Pancreas (tissue), 10 donors: ENCODE results near the gene FAM227A. TPM values are rescaled to one million over a fixed set of nuclear protein-coding genes. Genes with fewer than 3 reads are reported as not detected.
A peak's percentile ranks its signal among the peaks of the same experiment; 100 is the strongest.
"Not testable (repeated sequence)": the region's sequence is repeated elsewhere in the genome, so short reads cannot be mapped to it uniquely, and the experiment has no call there.

ENCODE experiments used
- ATAC-seq, 4 donors: fragments of 200-7000 bp; cut with Tn5 transposase; one replicate each; pipeline versions ENCODE4 v1.8.0 to v1.9.1; 2020; ENCODE audit warnings: mild to moderate bottlenecking in 4 of 4, moderate library complexity in 4 of 4
- DNase-seq, 6 donors: peaks; one replicate each; pipeline ENCODE4 v3.0.0-alpha.2; 2020
- FAIRE-seq: peaks from 2 replicates; lab custom pipeline; 2012; peaks lifted over from hg19 to GRCh38; lab: Jason Lieb, UNC
- H3K27ac ChIP-seq, 4 donors: fragments of 200-600 bp; sonication (generic); 1 replicate in 3 of 4; 2 replicates in 1 of 4; pipeline versions ENCODE4 v1.5.0 to v1.8.0; 2020
- H3K27me3 ChIP-seq, 4 donors: fragments of 200-600 bp; one replicate each; pipeline ENCODE4 v1.8.0; 2021
- H3K36me3 ChIP-seq, 3 donors: fragments of 200-600 bp; sonication (generic) in 1 of 3; one replicate each; pipeline versions ENCODE4 v1.5.0 to v1.8.0; 2020 to 2021
- H3K4me1 ChIP-seq, 3 donors: fragments of 200-600 bp; one replicate each; pipeline ENCODE4 v1.8.0; 2021
- H3K4me3 ChIP-seq, 4 donors: fragments of 200-600 bp; sonication (generic) in 2 of 4; one replicate each; pipeline versions ENCODE4 v1.5.0 to v1.8.0; 2020 to 2021
- H3K9me3 ChIP-seq, 4 donors: fragments of 200-600 bp; one replicate each; pipeline ENCODE4 v1.8.0; 2021
- WGBS, 2 donors: extraction: QIAGEN DNeasy Blood & Tissue Kit; methylation state at CpG; one replicate each; pipeline ENCODE4 v1.1.7; 2013; 5-methylcytosine and 5-hydroxymethylcytosine counted together
- intact Hi-C, 3 donors: fragments of 100-400 bp; cut with DNase I; formaldehyde crosslinking; loops; one replicate each; pipeline versions ENCODE4 v1.11.1 to v1.14.2; 2022
- polyA plus RNA-seq, 2 donors: library from polyadenylated mRNA; stranded (reverse); fragments of 200-250 nt; gene quantifications; one replicate each; pipeline ENCODE4 v1.2.3, GENCODE V29; 2013
- total RNA-seq, 6 donors: library from RNA; stranded (reverse); fragmentation: NEBNext Ultra II Directional in 4 of 6; extraction: Animal tissue kit (Norgen Biotek cat#: 25700) in 4 of 6; gene quantifications; one replicate each; pipeline versions ENCODE4 v1.2.1 to v1.2.4, GENCODE V29; 2021 to 2023
- TF ChIP-seq, protein P1 (sequence below), 4 donors: fragments of 200-600 bp; sonication (generic) in 3 of 4; IDR thresholded peaks; one replicate each; pipeline versions ENCODE4 v1.5.0 to v1.8.0; 2021; ENCODE audit warnings: antibody characterized with exemption in 4 of 4
- donor health status: healthy with polysubstance abuse.
- donor health status: DM: no; HTN: no; CAD: no; lungs with moderate emphysema.
- donor health status: DM: no; HTN: no; CAD: no.
- donor health status: control.
- donor health status: control.
- donor health status: Bipolar disorder and iron deficiency.
- donor health status: DM: yes; HTN: yes; CAD: no.
- donor health status: DM: no; HTN: no; CAD: no.
- donor health status: DM: no; HTN: no; CAD: no.
- donor health status: DM: yes; HTN: yes; CAD: no.

Gene FAM227A
- total and polyA plus RNA-seq, 8 donors = 0.22 to 2.0 (median 0.76) TPM

DNA sequence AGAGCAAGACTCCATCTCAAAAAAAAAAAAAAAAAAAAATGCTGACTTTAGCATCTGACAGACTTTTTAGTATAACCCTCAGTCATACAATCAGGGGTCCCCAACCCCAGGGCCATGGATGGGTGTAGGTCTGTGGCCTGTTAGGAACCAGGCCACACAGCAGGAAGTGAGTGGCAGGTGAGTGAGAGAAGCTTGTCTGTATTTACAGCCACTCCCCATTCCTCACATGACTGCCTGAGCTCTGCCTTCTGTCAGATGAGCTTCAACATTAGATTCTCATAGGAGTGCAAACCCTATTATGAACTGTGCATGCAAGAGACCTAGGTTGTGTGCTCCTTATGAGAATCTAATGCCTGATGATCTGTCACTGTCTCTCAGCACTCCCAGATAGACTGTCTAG, 3.3 kb downstream of the FAM227A start:
- TF ChIP-seq, protein P1, sequence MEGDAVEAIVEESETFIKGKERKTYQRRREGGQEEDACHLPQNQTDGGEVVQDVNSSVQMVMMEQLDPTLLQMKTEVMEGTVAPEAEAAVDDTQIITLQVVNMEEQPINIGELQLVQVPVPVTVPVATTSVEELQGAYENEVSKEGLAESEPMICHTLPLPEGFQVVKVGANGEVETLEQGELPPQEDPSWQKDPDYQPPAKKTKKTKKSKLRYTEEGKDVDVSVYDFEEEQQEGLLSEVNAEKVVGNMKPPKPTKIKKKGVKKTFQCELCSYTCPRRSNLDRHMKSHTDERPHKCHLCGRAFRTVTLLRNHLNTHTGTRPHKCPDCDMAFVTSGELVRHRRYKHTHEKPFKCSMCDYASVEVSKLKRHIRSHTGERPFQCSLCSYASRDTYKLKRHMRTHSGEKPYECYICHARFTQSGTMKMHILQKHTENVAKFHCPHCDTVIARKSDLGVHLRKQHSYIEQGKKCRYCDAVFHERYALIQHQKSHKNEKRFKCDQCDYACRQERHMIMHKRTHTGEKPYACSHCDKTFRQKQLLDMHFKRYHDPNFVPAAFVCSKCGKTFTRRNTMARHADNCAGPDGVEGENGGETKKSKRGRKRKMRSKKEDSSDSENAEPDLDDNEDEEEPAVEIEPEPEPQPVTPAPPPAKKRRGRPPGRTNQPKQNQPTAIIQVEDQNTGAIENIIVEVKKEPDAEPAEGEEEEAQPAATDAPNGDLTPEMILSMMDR (IDR thresholded peaks at IDR 0.05) = no peak
- Histone ChIP-seq H3K27me3 (no peaks in the 10 kb centered on the region), H3K4me1 (peaks cover 0 to 7% (median 0%) of the 10 kb centered on the region in 3 donors), H3K27ac (no peak overlapping the region), H3K36me3 (no peaks in the 10 kb centered on the region), H3K4me3 (no peak overlapping the region), H3K9me3 (no peaks in the 10 kb centered on the region)
- FAIRE-seq = no peak
- no peak for DNase-seq
- intact Hi-C loops = no loop called here
- ATAC-seq = no peak

DNA sequence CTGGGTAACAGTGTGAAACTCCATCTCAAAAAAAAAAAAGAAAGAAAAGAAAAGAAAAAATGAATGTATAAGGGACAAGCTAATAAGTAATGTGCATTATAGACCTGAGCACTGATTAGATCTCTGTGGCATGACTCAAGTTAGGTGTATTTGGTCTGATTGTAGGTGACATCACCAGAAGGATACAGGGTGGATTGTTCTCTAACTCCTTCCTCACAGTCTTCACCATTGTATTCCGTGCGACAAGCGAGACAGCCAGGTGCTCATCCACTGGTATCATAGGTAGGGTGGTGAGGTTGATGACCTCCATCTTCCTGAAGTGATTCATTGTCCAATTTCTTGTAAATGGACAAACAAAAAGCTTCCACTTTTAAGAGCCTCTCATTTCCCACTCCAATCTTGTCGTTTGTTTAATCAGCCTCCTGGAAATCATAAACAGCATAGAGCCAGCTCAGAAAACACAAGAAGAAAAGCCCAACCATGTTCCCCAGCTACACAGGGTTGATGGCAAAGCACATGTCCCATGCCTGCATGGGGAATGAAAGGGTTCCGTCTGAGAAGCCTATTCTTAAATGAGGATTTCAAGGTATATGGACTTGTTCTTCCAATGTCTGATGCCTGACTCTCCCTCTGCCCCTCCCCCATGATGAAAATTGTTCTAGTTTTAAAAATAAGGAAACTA, 6.2 kb downstream of the FAM227A start:
- Histone ChIP-seq H3K4me3 (no peak overlapping the region), H3K36me3 (no peaks in the 10 kb centered on the region), H3K4me1 (no peaks in the 10 kb centered on the region), H3K27me3 (no peaks in the 10 kb centered on the region), H3K9me3 (no peaks in the 10 kb centered on the region), H3K27ac (no peak overlapping the region)
- WGBS, 2 donors = 66 to 68% methylated on average over 5 of the region's 5 CpGs
- no peak for FAIRE-seq
- no peak for DNase-seq
- TF ChIP-seq, protein P1 (IDR thresholded peaks at IDR 0.05) = no peak
- peak in 1 of 4 donors; percentile 27 for ATAC-seq
- intact Hi-C loops = no loop called here

DNA sequence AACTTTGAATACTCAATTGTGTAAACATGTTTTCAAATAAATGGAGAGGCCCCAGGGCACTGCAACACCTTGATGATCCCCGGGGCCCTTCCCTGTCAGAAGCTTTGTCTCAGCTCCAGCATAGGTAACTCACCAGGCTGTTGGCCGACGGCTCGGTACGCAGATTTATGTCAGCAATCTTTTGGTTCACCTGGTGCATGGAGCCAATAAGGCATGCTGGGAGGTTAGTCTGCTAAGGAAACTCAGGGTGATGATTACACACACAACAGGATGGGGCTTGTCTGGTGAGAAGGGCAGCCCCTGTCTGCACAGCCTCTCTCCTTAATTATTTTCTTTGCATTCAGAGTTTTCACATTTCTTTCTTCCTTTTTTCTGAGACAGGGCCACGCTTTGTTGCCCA, 10.8 kb downstream of the FAM227A start:
- ATAC-seq (no peak), DNase-seq (no peak), FAIRE-seq (no peak)
- H3K36me3 ChIP-seq = no peaks in the 10 kb centered on the region
- TF ChIP-seq, protein P1 (IDR thresholded peaks at IDR 0.05) = no peak
- H3K4me1 ChIP-seq = no peaks in the 10 kb centered on the region
- 94 to 97% methylated on average over 6 of the region's 6 CpGs for WGBS, 2 donors
- no peaks in the 10 kb centered on the region for H3K27me3 ChIP-seq
- H3K4me3 ChIP-seq = no peak overlapping the region
- H3K9me3 ChIP-seq = no peaks in the 10 kb centered on the region
- intact Hi-C loops = no loop called here
- no peak overlapping the region for H3K27ac ChIP-seq

DNA sequence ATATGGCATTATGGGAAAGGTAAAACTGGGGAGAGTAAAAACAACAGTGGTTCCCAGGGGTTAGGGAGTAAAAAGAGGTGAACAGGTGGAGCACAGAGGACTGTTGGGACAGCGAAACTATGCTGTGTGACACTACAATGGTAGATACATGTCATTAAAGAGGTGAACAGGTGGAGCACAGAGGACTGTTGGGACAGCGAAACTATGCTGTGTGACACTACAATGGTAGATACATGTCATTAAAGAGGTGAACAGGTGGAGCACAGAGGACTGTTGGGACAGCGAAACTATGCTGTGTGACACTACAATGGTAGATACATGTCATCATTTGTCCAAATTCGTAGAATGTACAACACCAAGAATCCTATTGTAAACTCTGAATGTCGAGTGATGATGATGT, 11.9 kb downstream of the FAM227A start:
- ATAC-seq (peak in 2 of 4 donors; percentile 56 to 72), FAIRE-seq (peak; percentile 67)
- H3K36me3 ChIP-seq, DNase-seq, H3K9me3 ChIP-seq, H3K27me3 ChIP-seq, H3K4me1 ChIP-seq, intact Hi-C loops, H3K4me3 ChIP-seq, H3K27ac ChIP-seq: not testable (repeated sequence)
- 85 to 86% methylated on average over 4 to 5 of the region's 5 CpGs for WGBS, 2 donors

DNA sequence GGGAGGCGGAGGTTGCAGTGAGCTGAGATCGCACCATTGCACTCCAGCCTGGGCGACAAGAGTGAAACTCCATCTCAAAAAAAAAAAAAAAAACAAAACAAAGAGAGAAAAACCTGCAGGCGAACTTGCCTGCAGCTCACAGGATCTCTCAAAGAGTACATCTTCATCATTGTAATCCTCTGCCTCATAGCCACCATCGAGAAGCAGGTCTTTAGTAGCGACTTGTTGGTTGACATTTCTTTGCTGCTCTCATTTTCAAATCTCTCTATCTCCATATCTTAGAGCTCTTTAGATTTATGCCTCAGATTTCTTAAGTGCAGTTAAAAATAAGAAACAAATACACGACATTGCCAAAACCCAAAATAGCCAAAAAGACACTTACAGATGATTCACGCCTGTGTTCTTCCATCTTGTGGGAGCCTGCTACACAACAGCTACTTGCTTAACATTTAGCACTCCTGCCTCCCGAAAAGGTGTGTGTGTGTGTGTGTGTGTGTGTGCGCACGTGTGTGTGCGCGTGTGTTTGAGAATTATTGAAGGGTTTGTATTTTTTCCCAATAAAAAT, 14.6 kb downstream of the FAM227A start:
- TF ChIP-seq, protein P1 (IDR thresholded peaks at IDR 0.05) = no peak
- Histone ChIP-seq H3K4me3 (no peak overlapping the region), H3K9me3 (no peaks in the 10 kb centered on the region), H3K36me3 (no peaks in the 10 kb centered on the region), H3K27ac (no peak overlapping the region), H3K4me1 (no peaks in the 10 kb centered on the region), H3K27me3 (no peaks in the 10 kb centered on the region)
- FAIRE-seq (no peak), ATAC-seq (no peak), DNase-seq (no peak)
- intact Hi-C loops = no loop called here
- WGBS, 2 donors = 91 to 94% methylated on average over 13 of the region's 13 CpGs
